GM10847 (cell line): ENCODE results near the gene LRRC17.

Source experiments
- POLR2A ChIP-seq: IDR thresholded peaks from 2 replicates; pipeline ENCODE4 v1.6.1; 2011; ENCODE audit not compliant: insufficient read length; ENCODE audit errors: extremely low read depth

LRRC17 gene

GRCh38 chr7:102991077-102991539 lies 78.3 kb downstream of the LRRC17 start:
- TF ChIP-seq POLR2A = no peak

- TF ChIP-seq POLR2A = no peak
Measured at GRCh38 chr7:102991540-102992214, 78.9 kb downstream of the LRRC17 start.

- TF ChIP-seq POLR2A = no peak
Measured at GRCh38 chr7:102992509-102992937, 79.7 kb downstream of the LRRC17 start.

- TF ChIP-seq POLR2A = no peak
Measured at GRCh38 chr7:102992938-102993717, 80.3 kb downstream of the LRRC17 start.

GRCh38 chr7:102993718-102994029 lies 80.9 kb downstream of the LRRC17 start:
- TF ChIP-seq POLR2A = no peak

GRCh38 chr7:102994567-102994966 lies 81.8 kb downstream of the LRRC17 start:
- no peak for TF ChIP-seq POLR2A
